Peyer's patch (tissue), 4 donors: ENCODE measurements around the gene CNIH1.

Experiments
- POLR2A ChIP-seq, 2 donors: fragments of 450-650 bp; IDR thresholded peaks; one replicate each; pipeline ENCODE4 v1.5.1; 2017; ENCODE audit warnings: antibody characterized with exemption in 2 of 2, mild to moderate bottlenecking in 2 of 2, moderate library complexity in 2 of 2
- TF ChIP-seq, protein P1 (sequence below), 6 experiments: fragments of 450-650 bp in 4 of 6; fragments of 200-600 bp in 2 of 6; sonication (generic) in 1 of 6; IDR thresholded peaks; one replicate each; pipeline ENCODE4 v1.5.1; 2017 to 2019; ENCODE audit warnings: antibody characterized with exemption in 6 of 6, mild to moderate bottlenecking in 3 of 6, moderate library complexity in 1 of 6

DNA sequence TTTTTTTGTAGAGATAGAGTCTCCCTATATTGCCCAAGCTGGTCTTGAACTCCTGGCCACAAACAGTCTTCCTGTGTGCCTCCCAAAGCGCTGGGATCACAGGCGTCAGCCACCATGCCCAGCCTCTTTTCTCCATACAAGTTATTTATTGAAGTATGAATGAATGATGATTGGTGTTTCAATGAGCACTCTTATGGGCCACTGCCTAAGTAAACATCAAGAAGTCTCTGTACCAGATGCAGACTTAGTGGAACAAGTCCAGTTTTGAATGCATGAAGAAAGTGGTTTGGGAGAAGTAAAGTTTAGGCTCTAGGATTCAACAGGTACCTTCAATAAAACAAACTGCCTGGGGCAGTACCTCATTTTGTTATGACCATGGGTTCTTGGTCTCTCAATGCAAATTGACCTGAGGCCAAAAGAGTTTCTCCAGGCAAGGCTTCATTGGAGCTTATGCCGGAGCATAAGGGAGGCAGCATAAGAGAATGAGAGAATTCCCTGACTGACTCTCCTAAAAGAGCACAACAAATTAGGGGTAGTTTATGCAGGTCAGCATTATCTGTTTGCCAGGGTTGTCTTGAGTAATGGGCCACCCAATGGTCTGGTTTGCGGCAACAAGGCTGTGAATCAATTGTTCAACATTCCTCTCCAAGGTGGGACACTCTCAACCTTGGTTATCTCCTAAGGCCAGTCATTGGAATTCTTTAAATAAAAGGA lies 48.7 kb upstream of the CNIH1 start:
- TF ChIP-seq, protein P1, sequence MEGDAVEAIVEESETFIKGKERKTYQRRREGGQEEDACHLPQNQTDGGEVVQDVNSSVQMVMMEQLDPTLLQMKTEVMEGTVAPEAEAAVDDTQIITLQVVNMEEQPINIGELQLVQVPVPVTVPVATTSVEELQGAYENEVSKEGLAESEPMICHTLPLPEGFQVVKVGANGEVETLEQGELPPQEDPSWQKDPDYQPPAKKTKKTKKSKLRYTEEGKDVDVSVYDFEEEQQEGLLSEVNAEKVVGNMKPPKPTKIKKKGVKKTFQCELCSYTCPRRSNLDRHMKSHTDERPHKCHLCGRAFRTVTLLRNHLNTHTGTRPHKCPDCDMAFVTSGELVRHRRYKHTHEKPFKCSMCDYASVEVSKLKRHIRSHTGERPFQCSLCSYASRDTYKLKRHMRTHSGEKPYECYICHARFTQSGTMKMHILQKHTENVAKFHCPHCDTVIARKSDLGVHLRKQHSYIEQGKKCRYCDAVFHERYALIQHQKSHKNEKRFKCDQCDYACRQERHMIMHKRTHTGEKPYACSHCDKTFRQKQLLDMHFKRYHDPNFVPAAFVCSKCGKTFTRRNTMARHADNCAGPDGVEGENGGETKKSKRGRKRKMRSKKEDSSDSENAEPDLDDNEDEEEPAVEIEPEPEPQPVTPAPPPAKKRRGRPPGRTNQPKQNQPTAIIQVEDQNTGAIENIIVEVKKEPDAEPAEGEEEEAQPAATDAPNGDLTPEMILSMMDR (IDR thresholded peaks at IDR 0.05), result no peak
- no peak for TF ChIP-seq POLR2A (IDR thresholded peaks at IDR 0.05)
